Myocyte (in vitro differentiated cells): ENCODE measurements around the gene SLC11A1. TPM values are rescaled to one million over a fixed set of nuclear protein-coding genes. Genes with fewer than 3 reads are reported as not detected.

Experiments used
- DNase-seq: peaks from one replicate; pipeline ENCODE4 v3.0.0-alpha.2; 2012; ENCODE audit warnings: low read depth
- polyA plus RNA-seq: library from polyadenylated mRNA; unstranded; fragments of >200 nt; gene quantifications from one replicate; pipeline ENCODE4 v1.2.1, GENCODE V29; 2012; ENCODE audit warnings: missing spikeins
- total RNA-seq: library from RNA; depleted of rRNA; stranded (reverse); fragments of >200 nt; gene quantifications from 2 replicates; pipeline ENCODE4 v1.2.3, GENCODE V29; 2014

Gene SLC11A1, protein sequence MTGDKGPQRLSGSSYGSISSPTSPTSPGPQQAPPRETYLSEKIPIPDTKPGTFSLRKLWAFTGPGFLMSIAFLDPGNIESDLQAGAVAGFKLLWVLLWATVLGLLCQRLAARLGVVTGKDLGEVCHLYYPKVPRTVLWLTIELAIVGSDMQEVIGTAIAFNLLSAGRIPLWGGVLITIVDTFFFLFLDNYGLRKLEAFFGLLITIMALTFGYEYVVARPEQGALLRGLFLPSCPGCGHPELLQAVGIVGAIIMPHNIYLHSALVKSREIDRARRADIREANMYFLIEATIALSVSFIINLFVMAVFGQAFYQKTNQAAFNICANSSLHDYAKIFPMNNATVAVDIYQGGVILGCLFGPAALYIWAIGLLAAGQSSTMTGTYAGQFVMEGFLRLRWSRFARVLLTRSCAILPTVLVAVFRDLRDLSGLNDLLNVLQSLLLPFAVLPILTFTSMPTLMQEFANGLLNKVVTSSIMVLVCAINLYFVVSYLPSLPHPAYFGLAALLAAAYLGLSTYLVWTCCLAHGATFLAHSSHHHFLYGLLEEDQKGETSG
- 0.03 and 0.36 TPM in 2 replicates for total RNA-seq
- polyA plus RNA-seq: 0.06 TPM

DNA sequence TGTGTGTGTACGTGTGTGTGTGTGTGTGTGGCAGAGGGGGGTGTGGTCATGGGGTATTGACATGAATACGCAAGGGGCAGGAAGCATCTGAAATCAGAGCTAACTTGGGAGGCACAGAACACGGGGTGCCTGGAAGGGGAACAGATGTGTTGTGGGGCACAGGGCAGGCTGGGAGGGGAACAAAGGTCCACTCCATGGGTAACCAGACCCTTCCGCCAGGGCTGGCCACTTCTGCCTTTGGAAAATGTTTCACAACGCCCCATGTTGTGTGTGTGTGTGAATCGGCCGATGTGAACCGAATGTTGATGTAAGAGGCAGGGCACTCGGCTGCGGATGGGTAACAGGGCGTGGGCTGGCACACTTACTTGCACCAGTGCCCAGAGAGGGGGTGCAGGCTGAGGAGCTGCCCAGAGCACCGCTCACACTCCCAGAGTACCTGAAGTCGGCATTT, at the start of gene SLC11A1:
Gene SLC11A1 (plus strand): TSS at position 358 of the 451 bp plus-strand sequence. CDS start 96 bp downstream, outside the sequence.
- no peak for DNase-seq

DNA sequence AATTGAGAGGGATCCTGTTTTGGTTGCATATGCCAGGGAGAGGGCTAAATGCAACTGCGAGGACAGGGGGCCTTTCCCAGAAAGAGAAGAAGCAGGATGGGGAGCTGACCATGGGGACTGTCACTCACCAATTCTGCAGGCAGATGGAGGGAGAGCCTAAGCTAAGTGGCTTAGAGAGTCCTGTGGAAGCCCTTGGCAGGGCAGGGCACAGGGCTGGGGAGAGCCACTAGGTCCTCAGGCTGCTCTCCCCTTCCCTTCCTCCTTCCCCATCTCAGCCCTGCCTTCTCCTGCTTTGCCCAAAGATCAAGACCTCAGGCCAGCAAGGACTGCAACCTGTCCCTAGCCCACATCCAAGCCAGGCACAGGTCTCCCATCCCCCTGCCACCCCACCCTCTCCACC, 49.8 kb upstream of the SLC11A1 start:
- no peak for DNase-seq

DNA sequence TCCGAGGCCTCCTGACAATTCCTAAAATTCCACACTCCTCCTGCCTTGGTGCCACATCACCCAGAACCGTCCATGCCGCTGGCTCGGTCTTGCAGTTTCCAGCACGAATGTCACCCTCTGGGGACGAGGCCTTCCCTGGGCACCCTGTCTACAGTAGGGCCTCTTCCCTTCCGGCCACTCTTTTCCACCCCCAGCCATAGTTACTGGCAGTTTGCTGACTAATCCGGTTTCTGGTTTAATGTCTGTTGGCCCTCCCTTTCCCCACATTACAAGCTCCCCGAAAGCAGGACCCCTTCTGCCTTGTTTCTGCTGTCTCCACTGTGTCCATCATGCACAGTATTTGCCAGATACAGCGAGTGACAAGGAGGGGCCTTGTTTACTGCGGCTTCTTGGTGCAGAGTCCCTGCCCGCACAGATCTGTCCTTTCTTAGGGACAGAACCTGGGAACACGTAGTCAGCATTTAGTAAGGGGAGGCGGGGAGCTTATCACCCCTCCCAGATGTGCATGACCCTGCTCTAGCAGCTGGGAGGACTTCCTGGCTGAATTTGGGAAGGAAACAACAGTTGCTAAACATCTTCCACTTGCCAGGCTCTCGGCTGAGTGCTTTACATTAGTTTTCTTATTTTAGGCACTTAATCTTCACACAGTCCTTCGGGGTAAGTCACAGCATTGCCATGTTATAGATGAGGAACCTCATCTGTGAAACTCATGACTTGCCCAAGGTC, 49.0 kb upstream of the SLC11A1 start:
- DNase-seq: no peak

DNA sequence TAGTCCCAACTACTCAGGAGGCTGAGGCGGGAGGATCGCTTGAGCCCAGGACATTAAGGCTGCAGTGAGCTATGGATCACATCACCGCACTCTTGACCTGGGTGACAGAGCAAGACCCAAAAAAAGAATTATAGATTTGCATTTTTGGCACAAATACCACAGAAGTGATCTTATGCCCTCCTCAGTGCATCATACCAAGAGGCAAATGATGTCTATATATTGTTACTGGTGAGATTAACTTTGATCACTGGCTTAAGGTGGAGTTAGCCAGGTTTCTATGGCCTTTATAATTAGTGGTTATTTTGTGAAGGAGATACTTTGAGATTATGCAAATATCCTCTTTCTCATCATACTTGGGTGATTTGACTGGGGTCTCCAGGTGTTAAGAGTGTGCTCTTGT, 47.5 kb upstream of the SLC11A1 start:
- DNase-seq: no peak

DNA sequence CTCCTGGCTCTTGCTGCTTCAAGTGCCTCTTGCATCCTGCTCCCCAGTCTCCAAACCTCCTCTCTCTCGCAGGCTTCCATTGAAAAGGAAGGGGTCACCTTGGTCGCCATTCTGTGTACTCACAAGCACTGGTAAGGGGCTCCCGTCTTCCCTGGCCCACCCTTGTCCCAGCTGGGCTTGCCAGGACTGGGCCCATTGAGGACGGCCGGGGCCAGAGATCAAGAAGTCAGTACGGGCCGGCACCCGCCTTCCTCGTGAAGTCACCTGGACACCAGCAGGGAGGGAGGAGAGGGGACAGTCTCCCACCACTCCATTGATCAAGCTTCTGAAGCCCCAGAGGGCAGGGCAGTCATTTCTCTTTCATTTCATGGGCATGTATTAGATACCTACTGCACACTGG, 41.4 kb upstream of the SLC11A1 start:
- DNase-seq: no peak

DNA sequence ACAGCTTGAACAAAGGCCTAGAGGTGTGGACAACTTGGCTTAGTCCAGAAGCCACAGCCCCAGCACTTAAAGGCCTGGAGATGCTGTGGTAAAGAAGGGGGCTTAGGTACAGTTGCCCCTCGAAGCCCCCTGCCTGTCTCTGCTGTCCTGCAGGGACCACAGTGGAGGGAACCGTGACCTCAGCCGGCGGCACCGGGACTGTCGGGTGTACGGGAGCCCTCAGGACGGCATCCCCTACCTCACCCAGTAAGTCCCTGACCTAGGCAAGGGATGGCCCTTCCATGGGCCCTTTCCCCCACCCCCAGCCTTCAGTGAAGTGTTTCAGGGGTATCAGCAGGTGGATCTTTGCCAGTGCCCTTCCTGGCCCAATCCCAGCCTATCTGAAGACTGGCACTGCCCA, 40.7 kb upstream of the SLC11A1 start:
- DNase-seq: no peak

DNA sequence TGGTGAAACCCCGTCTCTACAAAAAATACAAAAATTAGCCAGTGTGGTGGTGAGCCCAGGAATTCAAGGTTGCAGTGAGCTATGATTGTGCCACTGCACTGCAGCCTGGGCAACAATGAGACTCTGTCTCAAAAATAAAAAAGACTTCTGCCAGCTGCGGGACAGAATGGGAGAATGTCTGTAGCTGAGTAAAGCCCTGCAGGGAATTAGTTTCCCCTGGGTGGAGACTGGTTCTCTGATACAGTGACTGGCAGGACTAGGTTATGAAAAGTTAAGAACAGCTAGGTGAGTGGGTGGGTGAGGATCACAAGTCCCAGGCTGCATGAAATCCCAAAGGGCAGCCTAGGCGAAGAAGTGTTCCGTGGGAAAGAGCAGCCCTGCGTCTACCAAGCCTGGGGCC, 39.2 kb upstream of the SLC11A1 start:
- no peak for DNase-seq

DNA sequence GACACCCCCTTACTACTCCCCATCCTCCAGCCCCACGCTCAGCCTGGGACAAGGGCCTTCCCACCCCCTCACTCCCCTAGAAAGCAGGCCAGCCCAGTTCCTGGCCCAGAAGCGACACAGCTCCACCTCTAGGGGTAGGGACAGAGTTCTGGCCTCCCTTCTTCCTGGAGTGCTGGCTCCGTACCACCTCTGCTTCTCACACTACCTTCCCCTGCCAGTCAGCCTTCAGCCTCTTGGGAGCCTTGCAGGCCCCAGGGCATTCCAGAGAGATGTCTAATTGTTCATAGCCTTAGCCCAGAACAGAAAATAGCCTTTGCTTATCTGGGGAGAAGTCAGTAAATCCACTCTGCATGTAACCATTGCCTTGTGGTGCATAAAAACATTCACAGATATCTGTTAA, 38.5 kb upstream of the SLC11A1 start:
- peak; percentile 24 for DNase-seq

DNA sequence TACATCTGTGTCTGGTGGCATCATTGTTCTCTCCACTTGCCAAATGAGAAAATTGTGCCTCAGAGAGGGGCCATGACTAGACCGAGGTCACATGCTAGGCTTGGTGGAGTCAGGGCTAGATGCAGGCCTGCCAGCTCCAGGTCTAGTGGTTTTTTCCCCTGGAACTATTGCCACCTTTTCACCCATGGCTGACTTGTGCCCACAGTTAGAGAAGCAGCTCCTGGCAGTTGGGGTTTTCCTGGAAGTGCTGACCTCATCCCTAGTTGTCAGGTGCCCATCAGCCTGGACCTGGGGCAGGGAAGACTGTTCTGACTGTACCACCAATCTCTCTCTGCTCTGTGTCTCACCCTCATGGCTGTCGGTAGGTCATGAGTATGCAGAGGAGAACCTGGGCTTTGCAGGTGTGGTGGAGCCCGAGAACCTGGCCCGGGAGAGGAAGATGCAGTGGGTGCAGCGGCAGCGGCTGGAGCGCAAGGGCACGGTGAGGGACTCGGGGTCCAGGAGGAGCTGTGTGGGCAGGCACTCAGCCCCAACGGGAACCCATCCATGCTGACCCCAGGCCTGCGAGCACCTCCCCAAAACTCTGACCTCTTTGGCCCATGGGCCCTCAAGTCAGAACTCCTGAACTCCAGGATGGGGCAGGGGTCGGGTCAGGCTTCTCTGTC, 37.9 kb upstream of the SLC11A1 start:
- DNase-seq: no peak

DNA sequence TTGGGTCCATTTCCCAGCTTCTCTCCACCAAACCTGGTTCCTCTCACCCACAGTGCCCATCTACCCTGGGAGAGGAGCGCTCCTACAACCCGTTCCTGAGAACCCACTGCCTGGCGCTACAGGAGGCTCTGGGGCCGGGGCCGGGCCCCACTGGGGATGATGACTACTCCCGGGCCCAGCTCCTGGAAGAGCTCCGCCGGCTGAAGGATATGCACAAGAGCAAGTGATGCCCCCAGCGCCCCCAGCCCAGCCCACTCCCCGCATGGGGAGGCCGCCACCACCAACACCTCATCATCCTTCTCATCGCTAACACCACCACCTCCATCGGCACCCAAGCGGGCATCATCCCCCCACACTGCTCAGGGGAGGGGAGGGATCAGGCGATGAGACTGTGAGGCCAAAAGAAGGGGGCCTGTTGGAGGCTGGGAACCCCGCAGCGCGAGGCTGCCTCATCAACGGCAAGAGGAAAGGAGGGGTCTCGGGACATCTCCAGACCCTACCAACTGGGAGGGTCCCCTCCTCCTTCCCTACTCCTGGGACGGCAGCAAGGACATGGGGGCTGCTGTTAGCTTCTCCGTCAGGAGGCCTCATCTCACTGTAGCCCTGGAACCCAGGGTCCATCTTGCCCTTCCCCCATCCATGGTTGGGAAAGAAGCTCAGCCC, 37.2 kb upstream of the SLC11A1 start:
- no peak for DNase-seq

DNA sequence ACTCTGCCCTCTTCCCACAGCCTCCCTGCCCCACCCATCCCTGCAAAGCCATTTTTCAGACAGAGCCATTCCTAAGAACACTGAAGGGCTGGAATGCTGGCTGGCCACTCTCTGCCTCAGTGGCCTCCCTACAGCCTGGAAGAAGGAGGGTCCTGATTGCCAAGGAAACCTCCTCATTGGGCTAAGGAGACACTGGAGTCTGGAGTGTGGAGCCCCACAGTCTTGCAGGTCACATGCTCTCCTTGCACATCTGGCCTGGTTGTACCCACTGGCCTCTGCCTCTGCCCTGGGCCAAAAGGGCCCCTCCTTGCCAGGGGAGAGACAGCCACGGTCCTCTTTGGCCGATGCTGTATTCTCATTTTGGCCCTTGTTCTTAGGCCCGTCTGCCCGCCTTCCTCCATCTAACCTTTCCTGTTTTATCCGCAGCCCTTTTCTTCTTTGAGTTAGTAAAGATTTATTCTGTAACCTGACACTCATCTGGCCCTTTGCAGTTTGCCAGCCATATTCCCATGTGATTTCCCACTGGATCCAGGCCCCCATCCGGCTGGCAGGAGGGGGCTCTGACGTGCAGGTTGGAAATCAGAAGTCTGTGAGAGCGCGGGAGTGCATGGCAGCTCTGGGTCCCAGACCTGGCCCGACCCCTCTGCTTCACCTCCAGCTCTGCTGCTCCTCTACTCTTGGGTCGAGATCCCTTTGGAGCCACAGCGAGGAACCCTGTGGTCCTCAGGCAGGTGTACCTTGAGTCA, 36.4 kb upstream of the SLC11A1 start:
- DNase-seq: no peak

DNA sequence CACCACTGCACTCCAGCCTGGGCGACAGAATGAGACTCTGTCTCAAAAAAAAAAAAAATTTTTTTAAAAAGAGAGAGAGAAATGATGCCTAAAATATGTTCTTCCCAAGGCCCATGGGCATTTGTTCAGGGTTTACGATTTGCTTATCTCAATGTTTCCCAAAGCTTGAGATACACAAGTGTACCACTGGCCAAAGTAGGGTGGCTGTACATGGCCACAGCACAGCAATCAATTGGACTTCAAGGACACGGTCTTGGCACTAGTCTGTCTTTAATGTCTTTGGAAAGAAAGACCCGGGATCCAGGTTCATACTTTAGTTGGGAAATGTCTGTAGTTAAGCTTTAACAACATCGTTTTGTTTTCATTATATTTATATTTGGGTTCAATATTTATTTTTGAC, 34.9 kb upstream of the SLC11A1 start:
- no peak for DNase-seq

DNA sequence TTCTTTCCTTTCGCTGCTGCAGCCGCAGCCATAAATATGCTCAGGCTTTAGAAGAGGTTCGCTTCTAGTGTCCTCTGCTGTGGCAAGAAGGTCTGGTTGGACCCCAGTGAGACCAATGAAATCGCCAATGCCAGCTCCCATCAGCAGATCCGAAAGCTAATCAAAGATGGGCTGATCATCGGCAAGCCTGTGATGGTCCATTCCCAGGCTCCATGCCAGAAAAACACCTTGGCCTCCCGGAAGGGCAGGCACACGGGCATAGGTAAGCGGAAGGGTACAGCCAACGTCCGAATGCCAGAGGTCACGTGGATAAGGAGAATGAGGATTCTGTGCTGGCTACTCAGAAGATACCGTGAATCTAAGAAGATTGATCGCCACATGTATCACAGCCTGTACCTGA, 28.0 kb upstream of the SLC11A1 start:
- DNase-seq: no peak

DNA sequence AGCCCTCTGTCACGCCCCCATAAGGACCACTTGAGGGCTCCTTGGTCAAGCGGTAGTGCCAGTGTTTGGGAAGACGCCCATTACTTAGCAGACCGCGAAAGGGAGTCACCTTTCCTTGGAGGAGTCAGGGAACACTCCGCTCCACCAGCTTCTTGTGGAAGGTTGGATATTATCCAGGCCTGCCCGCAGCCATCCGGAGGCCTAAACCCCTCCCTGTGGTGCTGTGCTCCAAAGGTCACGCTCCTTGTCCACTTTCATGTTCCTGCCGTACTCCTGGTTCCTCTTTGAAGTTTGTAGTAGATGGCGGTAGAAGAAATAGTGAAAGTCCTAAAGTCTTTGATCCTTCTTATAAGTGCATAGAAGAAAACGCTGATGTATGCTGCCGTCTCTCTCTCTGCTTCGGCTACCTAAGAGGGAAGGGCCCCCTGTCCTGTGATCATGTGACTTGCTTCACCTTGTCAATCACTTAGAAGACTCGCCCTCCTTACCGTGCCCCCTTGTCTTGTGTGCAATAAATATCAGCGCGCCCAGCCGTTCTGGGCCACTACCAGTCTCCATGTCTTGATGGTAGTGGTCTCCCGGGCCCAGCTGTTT, 27.1 kb upstream of the SLC11A1 start:
- no peak for DNase-seq

DNA sequence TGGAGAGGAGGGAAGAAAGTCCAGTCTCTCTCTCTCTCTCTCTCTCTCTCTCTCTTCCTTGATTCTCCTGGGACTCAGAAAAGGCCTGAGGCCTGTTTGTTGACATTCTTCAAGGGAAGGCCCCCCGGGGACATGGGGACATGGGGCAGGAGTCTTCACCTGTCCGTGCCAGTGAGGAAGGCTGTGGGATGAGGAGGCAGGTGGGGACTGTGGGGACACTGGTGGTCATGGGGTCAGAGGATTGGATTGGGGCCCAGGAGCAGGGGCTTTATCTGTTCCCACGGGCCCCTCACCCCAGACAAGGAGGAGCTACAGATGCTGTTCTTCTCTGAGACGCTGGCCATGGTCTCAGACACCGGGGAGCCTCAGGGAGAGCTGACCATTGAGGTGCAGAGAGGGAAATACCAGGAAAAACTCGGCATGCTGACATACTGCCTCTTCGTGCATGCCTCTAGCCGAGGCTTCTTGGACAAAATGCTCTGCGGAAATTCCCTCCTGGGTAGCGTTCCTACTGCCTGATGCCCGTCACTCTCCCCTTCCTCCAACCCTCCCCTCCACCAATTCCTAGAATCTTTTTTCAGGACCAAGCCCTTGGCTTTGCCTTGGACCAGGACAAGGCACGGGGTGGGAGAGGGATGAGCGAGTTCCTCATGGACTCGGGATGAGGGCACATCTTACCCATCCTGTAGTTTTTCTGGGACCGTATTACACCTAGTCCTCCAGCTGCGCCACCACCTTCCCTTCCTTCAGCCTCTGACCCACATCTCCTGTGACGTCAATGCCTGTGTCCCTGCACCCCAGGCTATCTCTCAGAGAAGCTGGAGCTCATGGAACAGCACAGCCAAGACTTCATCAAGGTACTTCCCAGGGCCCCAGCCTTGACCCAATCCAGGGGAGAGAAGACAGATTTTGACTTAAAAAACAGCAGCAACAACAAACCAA, 24.6 kb upstream of the SLC11A1 start:
- DNase-seq: no peak

DNA sequence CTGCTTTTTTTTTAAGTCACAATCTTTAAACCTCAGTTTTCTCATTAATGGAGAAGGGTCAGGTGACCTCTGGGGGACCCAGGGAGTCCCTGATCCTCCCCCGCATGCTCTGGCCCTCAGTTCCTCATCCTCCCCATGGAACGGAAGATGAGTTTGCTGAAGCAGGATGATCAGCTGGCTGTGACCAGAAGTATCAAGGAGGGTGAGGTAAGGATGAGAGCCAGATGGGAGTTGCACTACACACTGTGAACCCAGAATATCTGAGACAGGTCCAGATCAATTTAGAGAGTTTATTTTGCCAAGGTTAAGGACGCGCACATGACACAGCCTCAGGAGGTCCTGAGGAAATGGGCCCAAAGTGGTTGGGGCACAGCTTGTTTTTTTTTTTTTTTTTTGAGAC, 21.6 kb upstream of the SLC11A1 start:
- DNase-seq: no peak

DNA sequence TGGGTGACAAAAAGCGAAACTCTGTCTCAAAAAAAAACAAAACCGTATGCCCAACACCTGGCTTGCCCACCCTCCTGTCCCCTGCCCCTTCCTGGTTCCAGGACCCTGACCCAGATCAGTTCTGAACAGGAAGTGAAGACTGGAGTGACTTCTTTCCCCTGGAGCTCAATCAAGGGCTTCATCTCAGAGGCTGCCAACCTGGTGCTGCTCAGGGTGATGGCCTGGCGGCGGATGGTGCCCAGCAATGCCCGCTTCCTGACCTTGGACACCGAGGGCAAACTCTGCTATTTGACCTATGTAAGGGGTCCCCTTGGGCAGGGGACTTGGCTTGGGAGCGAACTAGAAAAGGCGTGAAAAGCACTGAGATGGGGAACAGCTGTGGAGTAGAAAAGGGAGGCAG, 19.5 kb upstream of the SLC11A1 start:
- DNase-seq: no peak

DNA sequence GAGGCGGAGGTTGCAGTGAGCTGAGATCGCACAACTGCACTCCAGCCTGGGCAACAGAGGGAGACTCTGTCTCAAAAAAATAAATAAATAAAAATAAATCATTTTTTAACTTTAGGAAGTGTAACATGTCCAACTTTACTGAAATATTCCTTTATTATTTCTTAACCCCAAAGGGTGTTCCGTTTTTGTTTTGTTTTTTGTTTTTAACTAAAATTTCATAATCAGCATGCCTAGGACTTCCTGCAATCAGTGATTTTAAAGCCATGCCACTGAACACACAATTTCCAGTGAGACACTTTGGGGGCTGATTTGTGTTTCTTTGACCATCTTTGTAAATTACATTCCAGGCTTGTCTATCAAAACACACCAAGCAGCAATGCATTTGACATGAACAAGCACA, 18.3 kb upstream of the SLC11A1 start:
- DNase-seq: no peak

DNA sequence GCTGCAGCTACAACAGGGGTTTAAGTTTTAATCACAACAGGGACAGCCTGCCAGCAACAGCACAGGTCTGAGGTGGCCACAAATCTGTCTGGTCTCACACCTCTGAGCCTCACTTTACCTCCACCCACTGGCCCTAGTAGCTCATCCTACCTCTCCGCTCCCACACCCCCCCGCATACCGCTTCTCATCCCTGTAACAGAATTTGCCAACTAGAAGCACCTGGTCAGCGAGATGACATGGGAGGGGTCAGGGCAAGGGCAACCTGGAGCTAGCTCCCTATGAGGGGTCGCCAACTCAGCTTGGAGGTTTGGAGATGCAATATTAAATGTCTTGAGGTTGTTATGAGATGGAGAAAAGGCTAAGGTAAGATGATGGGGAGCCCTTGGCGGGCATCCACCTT, 17.9 kb upstream of the SLC11A1 start:
- no peak for DNase-seq
